Lower leg skin (tissue), 3 donors: ENCODE measurements around the gene REP15.

ENCODE experiments used
- CTCF ChIP-seq, 3 donors: fragments of 450-650 bp; IDR thresholded peaks; one replicate each; pipeline ENCODE4 v1.5.1; 2016; ENCODE audit warnings: antibody characterized with exemption in 3 of 3, mild to moderate bottlenecking in 3 of 3, moderate library complexity in 2 of 3
- POLR2A ChIP-seq, 2 donors: fragments of 450-650 bp; IDR thresholded peaks; one replicate each; pipeline ENCODE4 v1.6.1; 2016 to 2017; ENCODE audit warnings: antibody characterized with exemption in 2 of 2, mild to moderate bottlenecking in 1 of 2, moderate library complexity in 1 of 2

- TF ChIP-seq CTCF (IDR thresholded peaks at IDR 0.05) = no peak
- no peak for TF ChIP-seq POLR2A (IDR thresholded peaks at IDR 0.05)
These were observed 11.0 kb downstream of the REP15 start for GRCh38 chr12:27707216-27707615.
